HL-60 (cell line): ENCODE measurements around the gene LTBP3.
A peak's percentile ranks its signal among the peaks of the same experiment; 100 is the strongest.
"Not testable (repeated sequence)": the region's sequence is repeated elsewhere in the genome, so short reads cannot be mapped to it uniquely, and the experiment has no call there.

Source experiments
- DNase-seq, 2 experiments: peaks; one replicate each; pipeline ENCODE4 v3.0.0-alpha.2; 2010 to 2020; ENCODE audit warnings: low read depth in 1 of 2, low spot score in 1 of 2
- H3K27ac ChIP-seq: fragments of 250-450 bp; sonication (Bioruptor Pico); replicated peaks from 2 replicates; pipeline ENCODE4 v1.5.1; 2020; ENCODE audit warnings: mild to moderate bottlenecking, moderate library complexity
- H3K27me3 ChIP-seq: fragments of 250-450 bp; sonication (Bioruptor Pico); 2 replicates; pipeline ENCODE4 v1.5.1; 2021; ENCODE audit warnings: mild to moderate bottlenecking, moderate library complexity; ENCODE audit not compliant: insufficient read depth, poor library complexity, severe bottlenecking
- H3K4me3 ChIP-seq: replicated peaks from 2 replicates; pipeline ENCODE4 v1.5.1; 2011; ENCODE audit warnings: mild to moderate bottlenecking, control low read depth, low read length; ENCODE audit not compliant: insufficient read depth
- GABPA ChIP-seq: IDR thresholded peaks from 2 replicates; pipeline ENCODE4 v1.6.1; 2012; ENCODE audit warnings: low read depth
- POLR2AphosphoS5 ChIP-seq: IDR thresholded peaks from 2 replicates; pipeline ENCODE4 v1.6.1; 2012; ENCODE audit warnings: low read depth
- REST ChIP-seq: IDR thresholded peaks from 2 replicates; pipeline ENCODE4 v1.6.1; 2012; ENCODE audit warnings: low read depth; ENCODE audit not compliant: insufficient replicate concordance
- SPI1 ChIP-seq: IDR thresholded peaks from 2 replicates; pipeline ENCODE4 v1.6.1; 2012; ENCODE audit warnings: low read depth, mild to moderate bottlenecking, borderline replicate concordance
- TF ChIP-seq, protein P1 (sequence below): IDR thresholded peaks from one replicate; pipeline ENCODE4 v1.5.1; 2011; ENCODE audit warnings: low read length, control low read depth, inconsistent platforms; ENCODE audit not compliant: insufficient read depth

The LTBP3 gene

DNA sequence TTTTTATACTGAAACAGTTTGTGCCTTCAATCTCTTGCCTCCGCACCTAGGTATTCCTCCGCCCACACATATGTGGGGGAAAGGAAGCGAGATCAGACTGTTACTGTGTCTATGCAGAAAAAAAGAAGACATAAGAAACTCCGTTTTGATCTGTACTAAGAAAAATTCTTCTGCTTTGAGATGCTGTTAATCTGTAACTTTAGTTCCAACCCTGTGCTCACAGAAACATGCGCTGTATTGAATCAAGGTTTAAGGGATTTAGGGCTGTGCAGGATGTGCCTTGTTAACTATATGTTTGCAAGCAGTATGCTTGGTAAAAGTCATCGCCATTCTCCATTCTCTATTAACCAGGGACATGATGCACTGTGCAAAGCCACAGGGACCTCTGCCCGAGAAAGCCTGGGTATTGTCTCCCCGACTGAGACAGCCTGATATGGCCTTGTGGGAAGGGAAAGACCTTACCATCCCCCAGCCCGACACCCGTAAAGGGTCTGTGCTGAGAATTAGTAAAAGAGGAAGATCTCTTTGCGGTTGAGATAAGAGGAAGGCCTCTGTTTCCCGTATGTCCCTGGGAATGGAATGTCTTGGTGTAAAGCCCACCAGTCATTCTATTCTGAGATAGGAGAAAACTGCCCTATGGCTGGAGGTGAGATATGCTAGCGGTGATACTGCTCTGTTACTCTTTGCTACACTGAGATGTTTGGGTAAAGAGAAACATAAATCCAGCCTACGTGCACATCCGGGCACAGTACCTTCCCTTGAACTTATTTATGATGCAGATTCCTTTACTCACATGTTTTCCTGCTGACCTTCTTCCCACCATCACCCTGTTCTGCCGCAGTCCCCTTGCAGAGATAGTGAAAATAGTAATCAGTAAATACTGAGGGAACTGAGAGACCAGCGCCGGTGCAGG lies 35.2 kb downstream of the LTBP3 start:
- peak overlapping the region; percentile 15 for H3K27ac ChIP-seq
- not testable (repeated sequence) for H3K4me3 ChIP-seq, H3K27me3 ChIP-seq
- peak; percentile 77; the same call in 1 of the 2 replicates for TF ChIP-seq SPI1
- DNase-seq, result peak in 1 of 2 experiments; percentile 80

DNA sequence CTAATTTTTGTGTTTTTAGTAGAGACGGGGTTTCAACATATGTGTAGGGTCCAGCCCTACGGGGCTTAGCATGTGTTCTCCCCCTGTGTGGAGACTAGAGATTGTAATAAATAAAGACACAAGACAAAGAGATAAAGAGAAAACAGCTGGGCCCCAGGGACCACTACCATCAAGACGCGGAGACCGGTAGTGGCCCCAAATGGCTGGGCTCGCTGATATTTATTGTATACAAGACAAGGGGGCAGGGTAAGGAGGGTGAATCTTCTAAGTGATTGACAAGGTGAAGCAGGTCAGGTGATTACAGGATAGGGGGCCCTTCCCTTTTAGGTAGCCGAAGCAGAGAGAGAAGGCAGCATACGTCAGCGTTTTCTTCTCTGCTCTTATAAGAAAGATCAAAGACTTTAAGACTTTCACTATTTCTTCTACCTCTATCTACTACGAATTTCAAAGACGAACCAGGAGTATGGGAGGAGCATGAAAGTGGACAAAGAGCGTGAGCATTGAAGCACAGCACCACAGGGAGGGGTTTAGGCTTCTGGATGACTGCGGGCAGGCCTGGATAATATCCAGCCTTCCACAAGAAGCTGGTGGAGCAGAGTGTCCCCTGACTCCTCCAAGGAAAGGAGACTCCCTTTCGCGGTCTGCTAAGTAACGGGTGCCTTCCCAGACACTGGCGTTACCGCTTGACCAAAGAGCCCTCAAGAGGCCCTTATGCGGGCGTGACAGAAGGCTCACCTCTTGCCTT lies 36.2 kb downstream of the LTBP3 start:
- H3K27ac ChIP-seq, DNase-seq, H3K4me3 ChIP-seq, H3K27me3 ChIP-seq: not testable (repeated sequence)

DNA sequence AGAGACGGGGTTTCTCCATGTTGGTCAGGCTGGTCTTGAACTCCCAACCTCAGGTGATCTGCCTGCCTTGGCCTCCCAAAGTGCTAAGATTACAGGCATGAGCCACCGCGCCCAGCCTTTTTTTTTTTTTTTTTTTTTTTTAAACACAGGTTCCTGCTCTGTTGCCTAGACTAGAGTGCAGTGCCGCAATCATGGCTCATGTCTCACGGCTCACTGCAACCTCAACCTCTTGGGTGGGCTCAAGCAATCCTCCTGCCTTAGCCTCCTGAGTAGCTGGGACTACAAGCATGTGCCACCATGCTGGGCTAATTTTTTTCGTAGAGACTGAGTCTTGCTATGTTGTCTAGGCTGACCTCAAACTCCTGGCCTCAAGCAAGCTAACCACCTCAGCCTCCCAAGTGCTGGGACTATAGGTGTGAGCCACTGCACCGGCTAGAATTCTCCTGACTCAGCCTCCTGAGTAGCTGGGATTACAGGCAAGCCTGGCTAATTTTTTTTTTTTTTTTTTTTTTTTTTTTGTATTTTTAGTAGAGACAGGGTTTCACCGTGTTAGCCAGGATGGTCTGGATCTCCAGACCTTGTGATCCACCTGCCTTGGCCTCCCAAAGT lies 39.1 kb downstream of the LTBP3 start:
- H3K27ac ChIP-seq, H3K4me3 ChIP-seq, DNase-seq, H3K27me3 ChIP-seq: not testable (repeated sequence)

DNA sequence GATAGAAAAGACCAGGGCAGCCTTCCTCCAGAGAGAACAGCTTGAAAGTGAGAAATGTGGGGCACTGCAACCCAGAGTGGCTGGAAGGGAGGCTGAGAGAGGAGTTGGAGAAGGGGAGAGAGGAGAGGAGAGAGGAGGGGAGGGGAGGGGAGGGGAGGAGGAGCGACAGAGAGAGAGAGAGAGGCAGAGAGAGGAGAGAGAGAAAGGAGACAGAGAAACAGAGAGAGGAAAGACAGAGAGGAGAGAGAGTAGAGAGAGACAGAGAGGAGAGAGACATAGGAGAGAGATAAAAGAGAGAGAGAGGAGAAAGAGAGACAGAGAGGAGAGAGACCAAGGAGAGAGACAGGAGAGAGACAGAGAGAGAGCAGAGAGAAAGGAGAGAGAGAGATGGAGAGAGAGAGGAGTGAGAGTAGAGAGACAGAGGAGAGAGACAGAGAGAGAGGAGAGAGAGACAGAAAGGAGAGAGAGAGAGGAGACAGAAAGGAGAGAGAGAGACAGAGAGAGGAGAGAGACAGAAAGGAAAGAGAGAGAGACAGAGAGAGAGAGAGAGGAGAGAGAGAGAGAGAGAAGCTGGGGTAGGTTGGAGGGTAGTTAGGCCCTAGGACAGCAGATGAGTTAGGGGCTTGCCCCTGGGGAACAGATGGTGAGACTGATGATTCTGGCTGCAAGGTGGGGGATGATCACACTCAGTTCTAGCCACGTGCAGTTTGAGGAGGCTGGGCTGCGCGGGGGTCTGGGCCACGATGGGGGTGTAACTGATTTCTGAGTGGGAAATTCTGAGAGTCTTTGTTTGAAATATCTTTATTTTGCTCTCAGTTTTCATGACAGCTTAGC lies 41.8 kb downstream of the LTBP3 start:
- TF ChIP-seq REST, result no peak
- no peak for TF ChIP-seq POLR2AphosphoS5
- no peak for TF ChIP-seq SPI1
- TF ChIP-seq, protein P1, sequence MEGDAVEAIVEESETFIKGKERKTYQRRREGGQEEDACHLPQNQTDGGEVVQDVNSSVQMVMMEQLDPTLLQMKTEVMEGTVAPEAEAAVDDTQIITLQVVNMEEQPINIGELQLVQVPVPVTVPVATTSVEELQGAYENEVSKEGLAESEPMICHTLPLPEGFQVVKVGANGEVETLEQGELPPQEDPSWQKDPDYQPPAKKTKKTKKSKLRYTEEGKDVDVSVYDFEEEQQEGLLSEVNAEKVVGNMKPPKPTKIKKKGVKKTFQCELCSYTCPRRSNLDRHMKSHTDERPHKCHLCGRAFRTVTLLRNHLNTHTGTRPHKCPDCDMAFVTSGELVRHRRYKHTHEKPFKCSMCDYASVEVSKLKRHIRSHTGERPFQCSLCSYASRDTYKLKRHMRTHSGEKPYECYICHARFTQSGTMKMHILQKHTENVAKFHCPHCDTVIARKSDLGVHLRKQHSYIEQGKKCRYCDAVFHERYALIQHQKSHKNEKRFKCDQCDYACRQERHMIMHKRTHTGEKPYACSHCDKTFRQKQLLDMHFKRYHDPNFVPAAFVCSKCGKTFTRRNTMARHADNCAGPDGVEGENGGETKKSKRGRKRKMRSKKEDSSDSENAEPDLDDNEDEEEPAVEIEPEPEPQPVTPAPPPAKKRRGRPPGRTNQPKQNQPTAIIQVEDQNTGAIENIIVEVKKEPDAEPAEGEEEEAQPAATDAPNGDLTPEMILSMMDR, result no peak
- TF ChIP-seq GABPA, result no peak
- no peak overlapping the region for H3K27ac ChIP-seq
- no peak for DNase-seq
- H3K27me3 ChIP-seq, result no peaks in the 10 kb centered on the region
- no peak overlapping the region for H3K4me3 ChIP-seq

GRCh38 chr11:65512311-65512710 lies 45.8 kb downstream of the LTBP3 start:
- H3K27ac ChIP-seq, H3K27me3 ChIP-seq, DNase-seq, H3K4me3 ChIP-seq: not testable (repeated sequence)

DNA sequence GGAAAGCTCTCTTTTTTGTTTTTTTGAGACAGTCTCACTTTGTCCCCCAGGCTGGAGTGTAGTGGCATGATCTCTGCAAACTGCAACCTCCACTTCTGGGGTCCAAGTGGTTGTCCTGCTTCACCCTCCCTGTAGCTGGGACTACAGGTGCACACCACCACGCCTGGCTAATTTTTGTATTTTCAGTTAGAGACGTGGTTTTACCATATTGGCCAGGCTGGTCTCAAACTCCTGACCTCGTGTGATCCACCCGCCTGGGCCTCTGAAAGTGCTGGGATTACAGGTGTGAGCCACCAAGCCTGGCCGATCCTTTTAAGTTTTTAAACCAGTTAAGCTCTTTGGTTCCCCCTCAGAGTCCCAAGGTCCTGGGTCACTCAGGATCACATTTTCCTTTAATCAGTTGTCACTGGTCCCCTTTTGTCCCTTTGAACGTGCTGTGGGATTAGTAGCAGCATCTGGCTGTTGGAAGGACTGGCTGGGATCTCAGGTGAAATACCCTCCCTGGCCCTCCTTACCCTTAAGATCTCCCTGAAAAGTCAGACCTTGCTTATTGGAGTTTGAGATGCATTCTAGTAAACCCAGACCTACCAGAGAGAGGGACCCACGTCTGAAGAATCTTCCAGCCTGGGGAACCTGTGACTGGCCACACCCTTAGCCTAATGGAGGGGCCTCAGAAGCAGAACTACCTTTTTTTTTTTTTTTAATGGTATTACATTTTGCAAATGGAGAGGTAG lies 51.2 kb downstream of the LTBP3 start:
- DNase-seq, result peak in 1 of 2 experiments; percentile 83
- TF ChIP-seq GABPA, result 0 out of 2 replicates have a peak, but pooled peaks have one; percentile 8
- peak; percentile 99 for TF ChIP-seq POLR2AphosphoS5
- TF ChIP-seq REST, result no peak
- H3K4me3 ChIP-seq, result no peak overlapping the region

More for the DNA sequence above, 51.2 kb downstream of the LTBP3 start:
- H3K27me3 ChIP-seq, result no peaks in the 10 kb centered on the region
- H3K27ac ChIP-seq, result peak overlapping the region; percentile 100
